ENCODE measurements around the gene ST8SIA1.

The ST8SIA1 gene

DNA sequence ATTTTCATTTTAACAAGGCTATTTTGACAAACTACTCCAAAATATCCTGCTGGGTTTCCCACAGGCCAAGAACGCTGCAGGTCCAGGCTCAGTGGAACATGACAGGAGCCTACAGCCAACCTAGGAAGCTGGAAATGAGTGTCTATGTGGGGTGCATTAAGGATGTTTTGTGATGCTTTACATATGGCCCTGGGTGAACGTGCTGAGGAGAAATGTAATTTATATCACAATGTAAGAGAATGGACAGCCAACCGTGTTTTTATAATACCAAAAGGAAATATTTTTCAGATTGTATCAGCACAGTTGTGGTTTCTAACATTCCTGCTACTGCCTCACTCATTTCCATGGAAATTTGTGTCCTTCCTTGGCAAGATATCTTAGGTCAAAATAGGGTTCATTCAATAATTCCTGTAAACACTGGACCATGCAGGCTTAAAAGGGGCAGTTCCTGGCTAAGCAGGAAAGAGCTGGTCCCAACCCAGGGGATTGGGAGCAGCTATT is 51.5 kb downstream of the ST8SIA1 start:
- no peak for DNase-seq (ENCODE audit: low spot score)

DNA sequence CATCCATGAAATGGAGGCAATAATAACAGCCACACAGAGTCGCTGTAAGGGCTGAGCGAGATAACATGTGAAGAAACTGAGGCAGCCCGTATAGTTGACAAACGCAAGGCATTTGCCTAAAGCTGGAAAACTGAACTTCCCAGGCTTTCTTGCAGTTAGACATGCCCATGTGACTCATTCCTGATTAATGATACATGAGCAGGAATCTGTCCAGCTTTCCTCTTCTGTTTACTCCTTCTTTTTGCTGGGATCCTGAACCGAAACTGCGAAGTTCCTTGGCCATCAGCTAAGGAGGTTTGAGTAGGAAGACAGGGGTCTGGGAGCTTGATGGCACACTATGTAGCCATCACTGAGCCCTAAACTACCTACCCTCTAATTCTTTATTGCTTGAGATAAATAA is 52.2 kb downstream of the ST8SIA1 start:
- DNase-seq (ENCODE audit: low spot score): peak; percentile 30

DNA sequence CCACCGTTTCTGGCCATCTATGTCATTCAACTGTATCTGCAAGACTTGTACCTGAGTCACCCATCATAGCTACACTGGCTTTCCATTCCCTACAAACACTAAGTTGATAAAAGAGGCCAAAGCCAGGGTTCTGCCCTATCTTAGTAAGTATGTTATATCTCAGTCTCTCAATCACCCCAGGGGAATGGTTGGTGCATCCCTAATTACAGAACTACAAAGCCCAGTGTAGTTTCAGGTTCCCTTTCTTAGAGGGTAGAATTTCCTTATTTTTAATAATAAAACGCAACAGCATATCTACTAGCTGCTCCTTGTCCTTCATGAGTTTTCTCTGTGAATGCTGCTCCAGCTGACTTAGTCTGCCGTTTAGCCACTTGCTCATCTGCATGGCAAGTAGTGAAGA is 57.6 kb downstream of the ST8SIA1 start:
- no peak for DNase-seq (ENCODE audit: low spot score)

DNA sequence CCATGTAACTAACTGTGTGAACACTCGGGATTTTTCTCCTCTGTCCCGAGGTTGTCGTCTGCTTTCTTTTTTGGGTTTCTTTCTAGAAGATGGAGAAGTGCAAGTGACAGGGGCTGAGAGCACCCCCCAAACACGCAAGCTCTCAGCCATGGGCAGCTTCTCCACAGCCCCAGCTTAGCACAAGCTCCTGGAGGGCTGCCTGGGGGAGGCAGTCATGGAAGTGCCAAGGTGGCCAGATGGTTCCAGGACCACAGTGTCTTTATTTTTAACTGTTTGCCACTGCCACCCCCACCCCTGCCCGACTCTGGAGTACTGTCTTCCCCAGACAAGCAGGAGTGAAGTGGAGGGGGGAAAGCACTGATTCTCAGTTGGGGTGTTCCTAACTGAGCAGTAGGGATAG is 58.2 kb downstream of the ST8SIA1 start:
- no peak for DNase-seq (ENCODE audit: low spot score)

GRCh38 chr12:22275843-22276242 is 58.7 kb downstream of the ST8SIA1 start:
- peak; percentile 29 for DNase-seq (ENCODE audit: low spot score)

GRCh38 chr12:22272335-22273151 is 62.0 kb downstream of the ST8SIA1 start:
- no peak for DNase-seq (ENCODE audit: low spot score)

DNA sequence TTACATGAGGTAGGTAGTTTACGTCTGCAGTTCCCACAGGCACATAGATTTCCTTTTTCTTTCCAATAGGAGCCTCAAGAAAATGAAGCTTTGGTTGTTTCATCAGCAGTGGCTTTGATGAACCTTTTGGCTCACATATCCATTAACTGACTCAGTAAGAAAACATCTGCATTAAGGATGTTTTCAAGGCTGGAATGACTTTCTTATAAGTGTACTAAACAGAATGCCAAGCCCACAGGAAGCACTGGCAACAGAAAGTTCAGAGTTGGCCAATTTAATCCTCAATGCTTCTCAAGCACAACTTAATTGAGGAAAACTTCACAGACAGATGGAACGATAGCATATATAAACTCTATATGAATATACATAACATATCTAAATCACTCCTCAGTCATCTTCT is 63.5 kb downstream of the ST8SIA1 start:
- DNase-seq (ENCODE audit: low spot score): no peak

- DNase-seq (ENCODE audit: low spot score): no peak
These were observed 65.5 kb downstream of the ST8SIA1 start for GRCh38 chr12:22268973-22269372.

- DNase-seq (ENCODE audit: low spot score): no peak
These were observed 66.1 kb downstream of the ST8SIA1 start for GRCh38 chr12:22268406-22268805.

- DNase-seq (ENCODE audit: low spot score): no peak
These were observed 68.4 kb downstream of the ST8SIA1 start for GRCh38 chr12:22266101-22266500.

DNA sequence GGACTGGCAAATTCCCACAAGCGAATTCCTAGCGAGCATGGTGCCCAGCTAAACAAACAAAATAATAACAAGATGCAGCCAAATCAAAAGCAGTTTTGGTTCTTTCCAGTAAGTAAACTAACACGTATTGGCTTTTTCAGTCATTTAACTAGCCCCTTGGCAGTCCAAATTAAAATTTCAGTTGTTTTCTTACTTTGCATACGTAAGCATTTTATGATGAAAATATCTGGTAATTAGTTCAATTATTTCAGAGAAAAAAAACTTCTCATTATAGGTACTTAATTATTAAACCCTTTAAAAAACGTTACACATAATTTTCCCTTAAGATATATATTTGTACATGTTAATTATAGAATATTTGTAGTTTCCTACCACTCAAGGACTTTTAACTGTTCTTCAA is 70.1 kb downstream of the ST8SIA1 start:
- DNase-seq (ENCODE audit: low spot score): no peak

- DNase-seq (ENCODE audit: low spot score): no peak
These were observed 72.2 kb downstream of the ST8SIA1 start for GRCh38 chr12:22262309-22262708.

DNA sequence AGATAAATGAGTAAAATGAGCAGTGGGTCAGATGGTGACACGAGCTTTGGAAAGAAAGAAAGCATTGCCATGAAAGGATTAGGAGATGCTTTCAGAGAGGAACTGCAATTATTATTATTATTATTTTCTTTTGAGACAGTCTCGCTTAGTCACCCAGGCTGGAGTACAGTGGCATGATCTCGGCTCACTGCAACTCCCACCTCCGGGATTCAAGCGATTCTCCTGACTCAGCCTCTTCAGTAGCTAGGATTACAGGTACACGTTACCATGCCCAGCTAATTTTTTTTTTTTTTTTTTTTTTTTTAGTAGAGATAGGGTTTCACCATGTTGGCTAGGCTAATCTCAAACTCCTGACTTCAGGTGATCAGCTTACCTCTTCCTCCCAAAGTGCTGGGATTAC is 77.4 kb downstream of the ST8SIA1 start:
- no peak for DNase-seq (ENCODE audit: low spot score)

DNA sequence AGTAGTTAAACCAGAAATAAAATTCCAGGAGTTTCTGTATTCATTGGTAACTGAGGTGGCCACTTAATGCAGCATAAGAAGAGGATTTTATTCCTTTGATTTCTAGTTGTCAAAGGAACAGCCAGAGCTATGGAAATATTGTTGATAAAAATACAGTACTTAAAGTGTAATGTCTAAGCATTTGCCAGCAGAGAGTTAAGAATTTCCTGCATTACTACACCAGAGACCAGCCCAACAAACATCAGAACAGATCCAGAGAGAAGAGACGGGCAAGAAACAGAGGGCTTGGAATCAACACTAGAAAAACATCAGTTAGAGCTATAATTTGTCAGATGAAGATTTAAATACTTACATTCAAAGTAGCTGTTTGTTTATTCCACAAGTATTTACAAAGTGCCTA is 77.9 kb downstream of the ST8SIA1 start:
- no peak for DNase-seq (ENCODE audit: low spot score)

- no peak for DNase-seq (ENCODE audit: low spot score)
These were observed 78.5 kb downstream of the ST8SIA1 start for GRCh38 chr12:22256041-22256441.

GRCh38 chr12:22255097-22255496 is 79.4 kb downstream of the ST8SIA1 start:
- no peak for DNase-seq (ENCODE audit: low spot score)

DNA sequence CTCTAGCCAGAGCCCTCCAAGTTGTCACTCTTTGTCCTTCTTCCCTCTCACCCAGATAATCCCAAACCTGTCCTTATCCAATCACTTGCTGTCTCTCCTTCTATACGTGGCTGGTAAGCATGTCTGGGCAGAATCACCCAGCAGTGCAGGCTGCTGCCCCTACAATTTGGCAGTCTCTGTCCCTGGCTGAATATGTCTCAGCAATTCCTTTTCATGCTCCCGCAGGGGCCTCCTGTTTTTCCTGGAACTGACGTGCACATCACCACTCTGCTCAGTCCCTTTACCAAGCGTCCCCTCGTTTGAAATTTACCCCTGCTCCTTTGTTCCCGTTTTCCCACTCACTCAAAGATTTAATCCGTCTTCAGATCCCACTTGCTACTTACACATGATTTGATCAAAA is 80.0 kb downstream of the ST8SIA1 start:
- DNase-seq (ENCODE audit: low spot score): no peak

GRCh38 chr12:22252057-22252456 is 82.5 kb downstream of the ST8SIA1 start:
- no peak for DNase-seq (ENCODE audit: low spot score)

DNA sequence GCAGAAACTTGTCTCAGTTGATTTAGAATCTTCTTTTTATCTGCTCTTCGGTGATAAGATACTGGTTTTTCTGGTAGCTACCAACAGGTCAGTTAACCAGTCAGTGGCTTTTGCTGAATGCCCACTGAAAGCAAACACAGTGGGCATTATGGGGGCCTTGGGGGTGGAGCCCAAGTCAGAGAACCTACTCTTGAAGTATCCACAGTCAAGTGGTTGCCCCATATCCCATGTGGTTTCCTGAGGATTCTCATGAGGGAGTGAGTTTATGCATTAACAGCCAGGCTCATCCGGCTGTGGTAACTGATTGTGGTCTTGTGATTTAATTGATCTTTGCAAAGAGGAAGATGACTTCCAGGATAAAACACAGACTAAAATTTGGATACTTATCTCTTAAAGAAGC is 83.7 kb downstream of the ST8SIA1 start:
- no peak for DNase-seq (ENCODE audit: low spot score)

- DNase-seq (ENCODE audit: low spot score): no peak
These were observed 85.9 kb downstream of the ST8SIA1 start for GRCh38 chr12:22248571-22249115.

GRCh38 chr12:22248121-22248520 is 86.4 kb downstream of the ST8SIA1 start:
- DNase-seq (ENCODE audit: low spot score): no peak

DNA sequence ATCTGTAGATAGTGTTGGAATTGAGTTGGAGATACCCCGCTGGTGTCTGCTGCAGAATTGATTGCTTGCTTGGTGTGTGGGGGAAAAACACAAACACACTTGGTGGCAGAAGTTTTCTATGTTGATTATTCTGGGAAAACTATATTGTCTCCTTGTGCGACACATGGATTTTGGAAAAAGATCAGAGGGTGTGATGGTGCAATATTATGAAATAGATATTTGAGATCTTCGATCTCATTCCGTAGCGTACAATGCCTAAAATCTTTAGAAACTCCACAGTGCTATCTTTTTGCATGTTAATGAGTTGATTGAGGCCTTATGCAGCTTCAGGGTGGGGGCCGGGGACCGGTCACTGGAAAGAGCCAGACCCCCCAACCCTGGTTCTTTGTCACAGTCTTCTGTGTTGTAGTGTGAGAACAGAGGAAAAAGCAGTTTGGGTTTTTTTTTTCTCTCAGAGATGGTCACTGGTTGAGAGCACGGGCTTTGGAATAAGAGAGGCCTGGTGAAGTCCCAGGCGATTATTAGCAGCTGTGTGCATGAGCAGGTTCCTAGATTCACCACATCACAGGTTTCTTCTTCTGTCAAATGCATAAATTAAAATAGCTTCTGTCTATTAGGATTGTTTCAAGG is 88.2 kb downstream of the ST8SIA1 start:
- DNase-seq (ENCODE audit: low spot score): no peak

GRCh38 chr12:22242726-22243125 is 91.8 kb downstream of the ST8SIA1 start:
- no peak for DNase-seq (ENCODE audit: low spot score)

Data from LoVo (cell line).